Breast epithelium (tissue), 4 donors: ENCODE results near the gene ATG9B. TPM values are rescaled to one million over a fixed set of nuclear protein-coding genes. Genes with fewer than 3 reads are reported as not detected.

Experiments
- DNase-seq, 2 donors: peaks; one replicate each; pipeline ENCODE4 v3.0.0-alpha.2; 2019; ENCODE audit warnings: low spot score in 2 of 2
- H3K27ac ChIP-seq, 2 donors: fragments of 200-600 bp; sonication (generic) in 1 of 2; one replicate each; pipeline ENCODE4 v1.5.1; 2016 to 2019; ENCODE audit warnings: mild to moderate bottlenecking in 1 of 2
- H3K27me3 ChIP-seq, 2 donors: fragments of 200-600 bp; sonication (generic) in 1 of 2; one replicate each; pipeline versions ENCODE4 v1.5.1 to v1.6.0; 2017 to 2019; ENCODE audit warnings: control low read depth in 1 of 2, mild to moderate bottlenecking in 1 of 2
- H3K36me3 ChIP-seq: fragments of 200-600 bp; one replicate; pipeline ENCODE4 v1.5.1; 2019
- H3K4me1 ChIP-seq, 2 donors: fragments of 200-600 bp; sonication (generic); one replicate each; pipeline ENCODE4 v1.5.1; 2016 to 2019; ENCODE audit warnings: control low read depth in 1 of 2
- H3K4me3 ChIP-seq, 3 donors: fragments of 200-600 bp; sonication (generic); 1 replicate in 2 of 3; 2 replicates in 1 of 3; pipeline ENCODE4 v1.5.1; 2016 to 2019; ENCODE audit warnings: mild to moderate bottlenecking in 3 of 3, moderate library complexity in 2 of 3
- H3K9me3 ChIP-seq, 2 donors: fragments of 200-600 bp; sonication (generic) in 1 of 2; one replicate each; pipeline ENCODE4 v1.5.1; 2016 to 2019; ENCODE audit warnings: control low read depth in 1 of 2
- POLR2A ChIP-seq: fragments of 450-650 bp; IDR thresholded peaks from one replicate; pipeline ENCODE4 v1.6.1; 2016; ENCODE audit warnings: antibody characterized with exemption, mild to moderate bottlenecking, moderate library complexity
- POLR2AphosphoS5 ChIP-seq, 3 donors: sonication (generic); formaldehyde crosslinking; IDR thresholded peaks; one replicate each; pipeline ENCODE4 v1.6.1; 2017; ENCODE audit warnings: antibody characterized with exemption in 3 of 3
- intact Hi-C: fragments of 100-400 bp; cut with DNase I; formaldehyde crosslinking; loops from one replicate; pipeline ENCODE4 v1.15.1; 2023; ENCODE audit warnings: low total_unique reads
- total RNA-seq, 3 donors: library from RNA; depleted of rRNA; stranded (reverse); fragments of >200 nt; gene quantifications; one replicate each; pipeline ENCODE4 v1.1.0, GENCODE V29; 2016
- TF ChIP-seq, protein P1 (sequence below), 3 donors: fragments of 450-650 bp; IDR thresholded peaks; one replicate each; pipeline ENCODE4 v1.5.1; 2016 to 2017; ENCODE audit warnings: antibody characterized with exemption in 3 of 3, mild to moderate bottlenecking in 3 of 3, moderate library complexity in 3 of 3

Gene ATG9B
- total RNA-seq, 3 donors from 2014 or later, result 0.44 to 2.0 TPM; not detected in 1

DNA sequence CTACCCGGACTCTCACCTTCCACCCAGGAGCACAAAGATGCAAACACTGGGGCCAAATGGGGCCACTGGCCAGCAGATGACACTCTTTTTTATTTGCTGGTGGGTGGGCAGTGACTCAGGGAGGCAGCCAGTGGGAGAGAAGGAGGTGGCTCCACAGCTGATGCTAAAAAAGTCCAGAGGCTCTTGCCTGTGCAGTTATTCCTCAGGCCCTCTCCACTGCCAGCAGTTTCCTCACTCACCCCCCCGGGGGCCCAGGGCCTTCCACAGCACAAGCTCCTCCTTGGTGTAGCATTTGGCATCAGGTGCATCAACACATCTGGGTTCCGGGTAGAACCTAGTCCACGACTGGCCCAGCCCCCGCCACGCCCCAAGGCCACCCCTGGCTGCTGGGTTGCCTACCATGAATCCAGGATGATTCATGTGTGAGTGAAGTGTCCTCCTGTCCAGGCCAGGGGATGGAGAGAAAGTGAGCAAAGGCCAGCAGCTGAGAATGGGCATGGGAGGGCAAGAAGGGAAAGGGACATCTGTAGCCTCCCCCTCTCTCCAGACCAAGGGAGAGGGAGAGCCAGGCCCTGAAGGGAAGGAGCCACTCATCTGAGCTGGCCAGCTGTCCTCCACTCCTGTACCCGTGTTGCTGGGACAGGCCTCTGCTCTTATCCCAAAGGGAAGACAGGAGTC is 44.4 kb downstream of the ATG9B start:
- Histone ChIP-seq H3K36me3 (no peaks in the 10 kb centered on the region), H3K9me3 (no peaks in the 10 kb centered on the region), H3K4me3 (no peak overlapping the region), H3K27me3 (peaks cover 10 to 26% of the 10 kb centered on the region in 2 donors), H3K4me1 (peaks cover 6 to 8% of the 10 kb centered on the region in 2 donors), H3K27ac (no peak overlapping the region)
- no peak for DNase-seq
- TF ChIP-seq, protein P1, sequence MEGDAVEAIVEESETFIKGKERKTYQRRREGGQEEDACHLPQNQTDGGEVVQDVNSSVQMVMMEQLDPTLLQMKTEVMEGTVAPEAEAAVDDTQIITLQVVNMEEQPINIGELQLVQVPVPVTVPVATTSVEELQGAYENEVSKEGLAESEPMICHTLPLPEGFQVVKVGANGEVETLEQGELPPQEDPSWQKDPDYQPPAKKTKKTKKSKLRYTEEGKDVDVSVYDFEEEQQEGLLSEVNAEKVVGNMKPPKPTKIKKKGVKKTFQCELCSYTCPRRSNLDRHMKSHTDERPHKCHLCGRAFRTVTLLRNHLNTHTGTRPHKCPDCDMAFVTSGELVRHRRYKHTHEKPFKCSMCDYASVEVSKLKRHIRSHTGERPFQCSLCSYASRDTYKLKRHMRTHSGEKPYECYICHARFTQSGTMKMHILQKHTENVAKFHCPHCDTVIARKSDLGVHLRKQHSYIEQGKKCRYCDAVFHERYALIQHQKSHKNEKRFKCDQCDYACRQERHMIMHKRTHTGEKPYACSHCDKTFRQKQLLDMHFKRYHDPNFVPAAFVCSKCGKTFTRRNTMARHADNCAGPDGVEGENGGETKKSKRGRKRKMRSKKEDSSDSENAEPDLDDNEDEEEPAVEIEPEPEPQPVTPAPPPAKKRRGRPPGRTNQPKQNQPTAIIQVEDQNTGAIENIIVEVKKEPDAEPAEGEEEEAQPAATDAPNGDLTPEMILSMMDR (IDR thresholded peaks at IDR 0.05), result no peak
- no peak for TF ChIP-seq POLR2AphosphoS5 (IDR thresholded peaks at IDR 0.05)
- TF ChIP-seq POLR2A, result no peak
- intact Hi-C loops, result loop anchor here (5.0 kb wide), 1 partner anchor 1067 kb away; no protein-coding TSS in a partner anchor

DNA sequence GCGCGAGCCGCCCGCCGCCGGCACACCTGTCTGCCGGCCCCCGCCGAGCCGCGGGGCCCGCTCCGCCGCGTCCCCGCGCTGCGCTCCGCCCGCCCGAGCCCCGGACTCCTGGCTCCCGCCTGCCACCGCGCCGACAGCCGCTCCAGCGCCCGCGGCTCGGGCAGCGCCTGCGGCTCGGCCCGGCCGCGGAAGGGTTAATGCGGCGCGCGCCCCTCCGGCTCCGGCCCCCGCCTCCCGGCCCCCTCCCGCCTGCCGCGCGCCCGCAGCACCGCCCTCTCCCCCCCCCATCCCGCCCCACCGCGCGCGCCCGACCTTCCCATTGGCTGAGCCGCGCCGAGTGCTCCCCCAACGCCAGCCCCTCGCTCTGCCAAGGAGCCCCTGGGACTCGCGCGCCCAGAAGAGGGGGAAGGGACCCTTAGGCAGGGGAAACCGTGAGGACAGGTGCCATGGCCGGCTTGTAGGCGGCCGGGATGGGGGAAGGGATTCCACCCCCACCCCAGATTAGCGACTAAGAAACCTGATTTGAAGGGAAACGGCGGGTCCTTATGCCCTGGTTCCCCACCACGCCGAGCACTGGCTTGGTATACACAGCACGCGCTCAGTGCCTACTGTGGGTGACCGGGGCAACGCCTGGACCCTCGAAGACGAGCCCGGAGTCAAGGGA is 46.0 kb downstream of the ATG9B start, which contains the start of gene KCNH2:
TSS of gene KCNH2 (minus strand) at position 196 of the 664 bp plus-strand sequence. CDS start 408 bp downstream, outside the sequence.
- H3K27ac ChIP-seq, result no peak within 1 kb of the TSS
- no peaks in the 10 kb centered on the region for H3K36me3 ChIP-seq
- DNase-seq, result no peak
- TF ChIP-seq POLR2AphosphoS5 (IDR thresholded peaks at IDR 0.05), result no peak
- TF ChIP-seq, protein P1 (IDR thresholded peaks at IDR 0.05), result no peak
- TF ChIP-seq POLR2A, result no peak
- intact Hi-C loops, result loop anchor here (5.0 kb wide), 1 partner anchor 1069 kb away; no protein-coding TSS in a partner anchor
- H3K9me3 ChIP-seq, result no peaks in the 10 kb centered on the region
- H3K4me1 ChIP-seq, result peaks cover 8 to 9% of the 10 kb centered on the region in 2 donors
- H3K27me3 ChIP-seq, result peaks cover 15 to 32% of the 10 kb centered on the region in 2 donors
- peak within 1 kb of the TSS; percentile 15 to 60 (median 41) for H3K4me3 ChIP-seq

DNA sequence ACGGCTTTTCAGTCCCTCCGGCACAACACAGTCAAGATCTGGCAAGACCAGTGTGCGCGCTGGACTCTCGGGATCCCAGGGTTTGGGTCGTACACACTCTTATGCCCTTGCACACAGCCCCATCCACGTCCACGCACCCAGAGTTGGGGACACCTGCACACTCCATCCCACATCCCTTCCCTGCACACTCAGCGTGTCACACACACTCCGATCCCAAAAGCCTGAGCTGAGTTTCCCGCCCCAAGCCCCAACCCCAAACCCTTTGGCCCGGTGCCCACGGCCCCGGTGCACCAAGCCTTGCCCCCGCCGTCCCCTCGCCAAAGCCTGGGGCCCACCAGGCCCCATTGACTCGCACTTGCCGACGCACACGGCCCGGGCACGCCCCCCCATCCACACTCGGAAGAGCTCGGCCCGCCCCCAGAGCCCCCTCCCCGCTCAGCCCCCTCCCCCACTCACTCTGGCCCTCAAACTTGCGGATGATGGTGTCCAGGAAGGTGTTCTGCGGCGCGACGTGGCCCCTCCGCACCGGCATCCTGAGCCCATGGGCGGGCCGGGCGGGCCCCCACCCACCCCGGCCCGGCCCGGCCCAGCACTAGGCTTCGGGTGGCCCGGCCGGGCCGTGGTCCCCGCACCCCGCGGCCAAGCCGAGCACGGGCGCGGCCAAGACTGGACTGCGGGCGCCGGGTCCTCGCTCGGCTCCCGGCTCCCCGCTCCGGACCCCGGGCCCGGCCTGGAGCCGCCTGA is 46.7 kb downstream of the ATG9B start:
- H3K4me1 ChIP-seq, result peaks cover 8 to 9% of the 10 kb centered on the region in 2 donors
- H3K27ac ChIP-seq, result no peak overlapping the region
- intact Hi-C loops, result loop anchor here (5.0 kb wide), 1 partner anchor 1070 kb away; no protein-coding TSS in a partner anchor

DNA sequence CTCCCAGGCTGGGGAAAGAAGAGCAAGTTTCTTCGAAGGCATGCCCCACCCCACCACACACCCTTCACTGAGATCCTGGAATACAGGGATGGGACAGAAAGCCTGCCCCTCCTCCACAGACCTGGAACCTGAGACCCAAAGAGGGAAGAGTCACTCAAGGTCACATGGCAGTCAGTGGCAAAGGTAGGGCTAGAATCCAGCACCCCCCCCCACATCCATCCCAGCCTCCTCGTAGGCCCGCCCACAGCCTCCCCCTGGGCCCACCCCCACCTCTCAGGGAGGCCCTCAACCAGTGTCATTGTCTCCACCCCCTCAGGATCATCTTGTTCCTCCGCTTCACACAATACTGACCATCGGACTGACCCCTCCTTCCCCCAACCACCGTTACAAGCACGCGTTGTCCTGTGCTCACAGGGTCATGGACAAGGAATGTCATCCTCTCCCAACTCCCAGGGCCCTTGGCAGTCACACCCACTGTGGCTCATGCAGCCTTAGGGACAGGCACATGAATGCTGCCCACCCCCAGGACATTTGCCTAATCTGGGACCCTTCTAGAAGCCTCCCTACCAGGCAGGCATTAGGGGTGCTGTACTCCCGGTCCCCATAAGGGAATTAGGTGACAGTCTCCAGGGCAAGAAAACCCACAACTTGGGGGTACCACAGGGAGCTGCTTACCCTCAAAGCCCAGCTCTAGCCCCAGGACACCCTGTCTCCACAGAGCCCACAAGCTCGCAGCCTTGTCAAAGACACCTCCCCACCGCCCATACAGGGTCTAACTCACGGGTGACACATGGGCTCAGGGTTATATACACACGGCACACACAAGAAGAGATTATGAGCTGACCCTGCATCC is 47.5 kb downstream of the ATG9B start:
- Histone ChIP-seq H3K4me1 (peaks cover 8 to 9% of the 10 kb centered on the region in 2 donors), H3K27ac (no peak overlapping the region), H3K4me3 (no peak overlapping the region), H3K9me3 (no peaks in the 10 kb centered on the region), H3K36me3 (no peaks in the 10 kb centered on the region), H3K27me3 (peaks cover 15 to 32% of the 10 kb centered on the region in 2 donors)
- no peak for DNase-seq
- TF ChIP-seq POLR2AphosphoS5 (IDR thresholded peaks at IDR 0.05), result no peak
- no peak for TF ChIP-seq POLR2A
- TF ChIP-seq, protein P1 (IDR thresholded peaks at IDR 0.05), result no peak
- intact Hi-C loops, result loop anchor here (5.0 kb wide), 1 partner anchor 1071 kb away; no protein-coding TSS in a partner anchor

More for the DNA sequence above, 46.7 kb downstream of the ATG9B start:
- no peak for DNase-seq
- no peaks in the 10 kb centered on the region for H3K36me3 ChIP-seq
- H3K9me3 ChIP-seq, result no peaks in the 10 kb centered on the region
- TF ChIP-seq, protein P1 (IDR thresholded peaks at IDR 0.05), result no peak
- TF ChIP-seq POLR2AphosphoS5 (IDR thresholded peaks at IDR 0.05), result no peak
- no peak for TF ChIP-seq POLR2A
- peak overlapping the region; percentile 15 to 60 (median 41) for H3K4me3 ChIP-seq
- peaks cover 15 to 32% of the 10 kb centered on the region in 2 donors for H3K27me3 ChIP-seq
